Neuronal stem cell (in vitro differentiated cells): ENCODE data around the gene CATSPER3.
A peak's percentile ranks its signal among the peaks of the same experiment; 100 is the strongest.

Experiments used
- DNase-seq: peaks from one replicate; pipeline ENCODE4 v3.0.0-alpha.2; 2013; ENCODE audit warnings: low spot score
- H2AFZ ChIP-seq: one replicate; pipeline ENCODE4 v1.6.1; 2013; ENCODE audit warnings: mild to moderate bottlenecking, low read length, inconsistent platforms
- H2AK5ac ChIP-seq: 2 replicates; pipeline ENCODE4 v1.6.1; 2013; ENCODE audit warnings: low read depth, mild to moderate bottlenecking, inconsistent platforms, low read length, moderate library complexity, mixed read lengths
- H2BK120ac ChIP-seq: 2 replicates; pipeline ENCODE4 v1.6.1; 2013; ENCODE audit warnings: low read depth, mild to moderate bottlenecking, inconsistent platforms, low read length, moderate library complexity, mixed read lengths
- H2BK12ac ChIP-seq: one replicate; pipeline ENCODE4 v1.6.1; 2013; ENCODE audit warnings: low read length, inconsistent platforms
- H2BK15ac ChIP-seq: 2 replicates; pipeline ENCODE4 v1.6.1; 2013; ENCODE audit warnings: mild to moderate bottlenecking, low read length, inconsistent platforms, mixed read lengths
- H2BK5ac ChIP-seq: one replicate; pipeline ENCODE4 v1.6.1; 2013; ENCODE audit warnings: inconsistent platforms, mild to moderate bottlenecking, low read length, moderate library complexity
- H3K14ac ChIP-seq: one replicate; pipeline ENCODE4 v1.6.1; 2013; ENCODE audit warnings: low read length, inconsistent platforms
- H3K18ac ChIP-seq: 2 replicates; pipeline ENCODE4 v1.6.1; 2013; ENCODE audit warnings: low read length, inconsistent platforms
- H3K23ac ChIP-seq: 2 replicates; pipeline ENCODE4 v1.6.1; 2013; ENCODE audit warnings: low read depth, mild to moderate bottlenecking, mixed read lengths, low read length, inconsistent platforms; ENCODE audit not compliant: poor library complexity
- H3K27ac ChIP-seq: replicated peaks from 3 replicates; pipeline ENCODE4 v1.5.1; 2013; ENCODE audit warnings: low read length, inconsistent platforms
- H3K27me3 ChIP-seq, 3 experiments: 2 replicates each; pipeline ENCODE4 v1.6.1; 2013; ENCODE audit warnings: low read length in 3 of 3, mild to moderate bottlenecking in 2 of 3, inconsistent platforms in 1 of 3, low read depth in 1 of 3, mixed read lengths in 1 of 3, moderate library complexity in 1 of 3; ENCODE audit not compliant: control insufficient read depth in 3 of 3, insufficient read depth in 3 of 3
- H3K36me3 ChIP-seq, 2 donors: replicated peaks in 1 of 2; 2 replicates each; pipeline ENCODE4 v1.6.1; 2013; ENCODE audit warnings: low read length in 2 of 2; ENCODE audit not compliant: control insufficient read depth in 2 of 2, insufficient read depth in 2 of 2
- H3K4ac ChIP-seq: 2 replicates; pipeline ENCODE4 v1.6.1; 2013; ENCODE audit warnings: inconsistent platforms, mild to moderate bottlenecking, low read length, moderate library complexity
- H3K4me1 ChIP-seq, 2 donors: 1 replicate in 1 of 2; 2 replicates in 1 of 2; pipeline ENCODE4 v1.6.1; 2013; ENCODE audit warnings: low read length in 2 of 2, low read depth in 1 of 2; ENCODE audit not compliant: control insufficient read depth in 2 of 2, insufficient read depth in 1 of 2
- H3K4me2 ChIP-seq: one replicate; pipeline ENCODE4 v1.6.1; 2013; ENCODE audit warnings: mild to moderate bottlenecking, low read length, inconsistent platforms; ENCODE audit not compliant: insufficient read depth, poor library complexity, severe bottlenecking
- H3K4me3 ChIP-seq, 2 donors: 2 replicates each; pipeline ENCODE4 v1.5.1; 2013; ENCODE audit warnings: low read length in 2 of 2, mild to moderate bottlenecking in 2 of 2, inconsistent platforms in 1 of 2, moderate library complexity in 1 of 2
- H3K79me1 ChIP-seq: one replicate; pipeline ENCODE4 v1.6.1; 2013; ENCODE audit warnings: low read depth, mild to moderate bottlenecking, inconsistent platforms, low read length, moderate library complexity
- H3K9ac ChIP-seq: one replicate; pipeline ENCODE4 v1.6.1; 2013; ENCODE audit warnings: mild to moderate bottlenecking, low read depth, low read length, inconsistent platforms; ENCODE audit not compliant: poor library complexity
- H3K9me3 ChIP-seq, 2 donors: replicated peaks in 1 of 2; 2 replicates each; pipeline versions ENCODE3 to v1.6.1; 2013; ENCODE audit warnings: low read length in 2 of 2, mild to moderate bottlenecking in 2 of 2, inconsistent platforms in 1 of 2, low read depth in 1 of 2, mixed read lengths in 1 of 2, moderate library complexity in 1 of 2; ENCODE audit not compliant: control insufficient read depth in 2 of 2, insufficient read depth in 1 of 2
- H4K8ac ChIP-seq: one replicate; pipeline ENCODE4 v1.6.1; 2013; ENCODE audit warnings: low read depth, mild to moderate bottlenecking, inconsistent platforms, low read length, moderate library complexity
- H4K91ac ChIP-seq: one replicate; pipeline ENCODE4 v1.6.1; 2013; ENCODE audit warnings: low read length, low read depth, mild to moderate bottlenecking, inconsistent platforms; ENCODE audit not compliant: poor library complexity
- WGBS, 2 donors: extraction: QIAGEN DNeasy Blood & Tissue Kit; methylation state at CpG; one replicate each; pipeline ENCODE4 v1.1.7; 2013; ENCODE audit warnings: missing lambda C conversion rate in 2 of 2, mixed read lengths in 1 of 2; ENCODE audit not compliant: insufficient read length in 2 of 2, insufficient replicate concordance in 1 of 2; ENCODE audit errors: extremely low coverage in 2 of 2; 5-methylcytosine and 5-hydroxymethylcytosine counted together

Gene CATSPER3

DNA sequence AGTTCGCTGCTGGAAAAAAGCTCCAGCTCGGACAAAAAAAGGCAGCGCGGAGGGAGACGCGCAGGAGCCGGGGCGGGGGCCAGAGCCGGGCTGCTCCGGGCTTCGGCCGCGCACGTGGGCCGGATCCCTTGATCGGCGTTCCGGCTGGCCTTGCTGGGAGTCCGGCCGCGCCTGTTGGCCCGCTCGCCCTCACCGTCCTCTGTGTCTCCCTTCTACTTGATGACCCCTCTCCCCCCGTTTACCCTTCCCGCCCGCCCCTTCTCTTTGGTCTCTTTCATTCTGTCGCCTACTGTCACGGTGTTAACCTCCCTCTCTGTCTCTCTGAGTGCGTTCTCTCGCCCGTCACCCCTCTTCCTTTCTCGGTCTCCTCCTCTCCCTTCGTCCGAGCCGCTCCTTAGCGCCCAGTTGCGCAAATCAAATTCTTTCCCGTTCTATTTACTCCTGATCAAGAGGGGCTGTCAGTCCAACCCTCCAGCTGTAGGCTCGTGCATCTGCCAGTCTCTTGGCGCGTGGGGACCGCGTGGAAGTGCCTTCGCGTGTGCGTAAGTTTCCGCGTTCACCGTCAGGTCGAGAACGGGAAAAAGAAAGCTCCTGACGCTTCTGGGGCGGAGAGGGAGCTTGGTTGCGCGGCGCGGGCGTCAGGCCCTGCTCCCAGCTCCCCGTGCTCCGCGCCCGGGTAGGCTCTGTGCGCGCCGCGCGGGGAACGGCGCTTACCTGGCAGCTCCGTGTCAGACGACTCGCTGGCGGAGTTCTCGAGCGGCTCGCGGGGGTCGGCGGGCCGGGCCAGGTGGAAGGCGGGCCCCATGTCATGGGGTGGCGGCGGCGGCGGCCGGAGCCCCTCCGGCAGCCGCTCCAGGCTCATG, 65.5 kb downstream of the CATSPER3 start:
- no peak overlapping the region for H3K4ac ChIP-seq
- peak overlapping the region; percentile 66 for H3K18ac ChIP-seq
- peak; percentile 56 for DNase-seq
- peak overlapping the region; percentile 20 for H3K23ac ChIP-seq
- no peak overlapping the region for H2AK5ac ChIP-seq
- WGBS, 2 donors = no CpG with 5 or more reads among the region's 89 CpGs
- H3K9ac ChIP-seq = no peak overlapping the region
- H3K9me3 ChIP-seq = peaks cover 0 to 5% of the 10 kb centered on the region in 2 donors
- H2AFZ ChIP-seq = peak overlapping the region; percentile 75
- H3K27me3 ChIP-seq = peaks cover 64 to 98% (median 93%) of the 10 kb centered on the region in 3 experiments
- H3K4me1 ChIP-seq = peaks cover 3 to 8% of the 10 kb centered on the region in 2 donors
- H4K91ac ChIP-seq = no peak overlapping the region
- H3K14ac ChIP-seq = peak overlapping the region; percentile 40
- H3K27ac ChIP-seq = no peak overlapping the region
- H2BK120ac ChIP-seq = no peak overlapping the region
- peak overlapping the region; percentile 18 for H2BK15ac ChIP-seq
- H3K79me1 ChIP-seq = no peaks in the 10 kb centered on the region
- H2BK5ac ChIP-seq = no peak overlapping the region
- no peaks in the 10 kb centered on the region for H3K36me3 ChIP-seq
- no peak overlapping the region for H2BK12ac ChIP-seq
- H3K4me2 ChIP-seq = peak overlapping the region; percentile 85
- H4K8ac ChIP-seq = no peak overlapping the region
- H3K4me3 ChIP-seq = peak overlapping the region in 1 of 2 donors; percentile 58

DNA sequence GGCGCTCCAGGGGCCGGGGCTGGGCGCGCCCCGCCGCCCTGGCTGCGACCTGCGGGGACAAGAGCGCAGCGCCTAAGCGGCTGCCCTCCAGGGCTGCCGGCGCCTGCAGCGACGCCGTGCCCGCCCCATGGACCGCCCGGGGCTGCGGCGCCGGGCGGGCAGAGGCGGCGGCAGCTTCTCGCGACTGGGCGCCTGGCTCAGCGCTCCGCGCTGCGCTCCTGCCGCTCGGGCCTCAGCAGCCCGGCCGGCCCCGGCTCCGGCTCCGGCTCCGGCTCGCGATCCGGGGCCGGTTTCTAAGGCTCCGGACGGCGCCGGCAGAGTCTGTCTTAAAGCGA, 66.2 kb downstream of the CATSPER3 start, which contains the start of gene PITX1:
PITX1 (minus strand) TSS at position 328 of the 335 bp plus-strand sequence. CDS start 347 bp downstream, outside the sequence.
- Histone ChIP-seq H3K14ac (peak within 1 kb of the TSS; percentile 40), H4K91ac (no peak within 1 kb of the TSS), H3K4me3 (peak within 1 kb of the TSS in 1 of 2 donors; percentile 68)

DNA sequence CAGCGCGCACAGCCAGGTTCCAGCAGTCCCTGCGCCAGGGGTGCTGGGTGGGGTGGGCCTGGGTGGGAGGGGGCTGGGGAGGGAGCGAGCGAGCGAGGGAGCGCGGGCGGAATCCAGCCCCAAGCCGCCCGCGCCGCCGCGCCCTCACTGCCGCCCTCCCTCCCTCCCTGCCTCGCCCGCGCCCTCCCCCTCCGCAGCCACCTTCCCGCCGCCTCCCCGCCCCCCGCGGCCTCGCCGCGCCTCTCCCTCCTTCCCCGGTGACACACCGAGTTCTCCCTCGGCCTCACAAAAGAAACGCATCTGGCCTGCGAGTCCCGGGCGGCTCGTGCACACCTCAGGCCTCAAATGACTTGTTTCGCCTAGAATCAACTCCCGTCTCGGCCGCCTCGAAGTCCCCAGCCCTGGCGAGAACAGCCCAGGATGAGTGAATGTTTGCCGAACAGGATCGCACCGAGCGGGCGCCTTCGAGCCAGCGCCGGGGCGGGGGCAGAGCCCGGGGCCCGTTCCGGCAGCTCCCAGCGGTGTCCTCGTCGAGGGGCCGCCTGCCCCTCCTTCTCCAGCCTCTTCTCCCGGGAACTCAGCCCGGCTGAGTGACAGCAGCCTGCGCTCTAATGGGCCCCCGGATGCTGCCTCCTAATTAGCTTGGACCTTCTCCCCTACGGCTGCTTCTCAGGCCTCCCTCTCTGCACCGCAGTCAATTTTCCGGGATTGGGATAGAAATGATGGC, 66.7 kb downstream of the CATSPER3 start:
- Histone ChIP-seq H2BK12ac (no peak overlapping the region), H3K23ac (no peak overlapping the region), H3K4me2 (peak overlapping the region; percentile 85), H3K4ac (no peak overlapping the region), H2BK15ac (no peak overlapping the region), H3K27ac (peak overlapping the region; percentile 31), H2BK5ac (no peak overlapping the region), H2AK5ac (no peak overlapping the region), H3K14ac (no peak overlapping the region), H3K79me1 (no peaks in the 10 kb centered on the region), H3K4me1 (peaks cover 3 to 8% of the 10 kb centered on the region in 2 donors), H4K91ac (no peak overlapping the region), H3K9me3 (peaks cover 0 to 2% of the 10 kb centered on the region in 2 donors), H3K4me3 (peak overlapping the region in 1 of 2 donors; percentile 68), H2AFZ (peak overlapping the region; percentile 84), H3K9ac (no peak overlapping the region), H3K27me3 (peaks cover 65 to 98% (median 93%) of the 10 kb centered on the region in 3 experiments), H3K36me3 (no peaks in the 10 kb centered on the region), H3K18ac (peak overlapping the region; percentile 50), H2BK120ac (no peak overlapping the region), H4K8ac (no peak overlapping the region)
- DNase-seq = peak; percentile 64
- WGBS, 2 donors = no CpG with 5 or more reads among the region's 65 CpGs

More for the DNA sequence above, 66.2 kb downstream of the CATSPER3 start, which contains the start of gene PITX1:
- peak within 1 kb of the TSS; percentile 52 for H2BK15ac ChIP-seq
- DNase-seq = no peak
- peaks cover 65 to 98% (median 93%) of the 10 kb centered on the region in 3 experiments for H3K27me3 ChIP-seq
- H3K9ac ChIP-seq = no peak within 1 kb of the TSS
- H2BK12ac ChIP-seq = no peak within 1 kb of the TSS
- H2AFZ ChIP-seq = peak within 1 kb of the TSS; percentile 84
- H2BK5ac ChIP-seq = no peak within 1 kb of the TSS
- H3K27ac ChIP-seq = peak within 1 kb of the TSS; percentile 31
- H3K36me3 ChIP-seq = no peaks in the 10 kb centered on the region
- H4K8ac ChIP-seq = no peak within 1 kb of the TSS
- no peak within 1 kb of the TSS for H2BK120ac ChIP-seq
- peaks cover 0 to 3% of the 10 kb centered on the region in 2 donors for H3K9me3 ChIP-seq
- H3K4ac ChIP-seq = no peak within 1 kb of the TSS
- no peak within 1 kb of the TSS for H2AK5ac ChIP-seq
- peak within 1 kb of the TSS; percentile 20 for H3K23ac ChIP-seq
- H3K79me1 ChIP-seq = no peaks in the 10 kb centered on the region
- H3K4me2 ChIP-seq = peak within 1 kb of the TSS; percentile 85
- peak within 1 kb of the TSS; percentile 66 for H3K18ac ChIP-seq
- H3K4me1 ChIP-seq = peaks cover 3 to 8% of the 10 kb centered on the region in 2 donors
- WGBS, 2 donors = no CpG with 5 or more reads among the region's 49 CpGs
